Measurements from ENCODE around the gene MORN5.
A peak's percentile ranks its signal among the peaks of the same experiment; 100 is the strongest.

The MORN5 gene

DNA sequence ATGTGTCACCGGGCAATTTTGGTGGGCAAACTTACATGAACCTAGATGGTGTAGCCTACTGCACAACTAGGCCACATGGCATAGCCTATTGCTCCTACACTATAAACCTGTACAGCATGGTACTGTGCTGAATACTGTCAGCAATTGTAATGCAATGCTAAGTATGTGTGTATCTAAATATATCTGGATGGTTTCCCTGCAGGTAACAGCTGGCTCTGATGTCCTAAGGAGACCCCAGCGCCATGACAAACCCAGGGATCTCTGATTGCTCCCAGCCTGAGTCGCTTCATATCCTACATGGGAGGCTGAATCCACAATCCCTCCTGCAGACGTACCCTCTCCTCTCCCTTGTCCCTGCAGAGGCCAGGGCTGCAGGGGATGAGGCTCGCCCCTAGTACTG lies 40.0 kb upstream of the MORN5 start:
- Histone ChIP-seq H2BK12ac (ENCODE audit: low read length in 2 of 2) (no peak overlapping the region), H4K8ac (ENCODE audit: low read length) (no peak overlapping the region)

DNA sequence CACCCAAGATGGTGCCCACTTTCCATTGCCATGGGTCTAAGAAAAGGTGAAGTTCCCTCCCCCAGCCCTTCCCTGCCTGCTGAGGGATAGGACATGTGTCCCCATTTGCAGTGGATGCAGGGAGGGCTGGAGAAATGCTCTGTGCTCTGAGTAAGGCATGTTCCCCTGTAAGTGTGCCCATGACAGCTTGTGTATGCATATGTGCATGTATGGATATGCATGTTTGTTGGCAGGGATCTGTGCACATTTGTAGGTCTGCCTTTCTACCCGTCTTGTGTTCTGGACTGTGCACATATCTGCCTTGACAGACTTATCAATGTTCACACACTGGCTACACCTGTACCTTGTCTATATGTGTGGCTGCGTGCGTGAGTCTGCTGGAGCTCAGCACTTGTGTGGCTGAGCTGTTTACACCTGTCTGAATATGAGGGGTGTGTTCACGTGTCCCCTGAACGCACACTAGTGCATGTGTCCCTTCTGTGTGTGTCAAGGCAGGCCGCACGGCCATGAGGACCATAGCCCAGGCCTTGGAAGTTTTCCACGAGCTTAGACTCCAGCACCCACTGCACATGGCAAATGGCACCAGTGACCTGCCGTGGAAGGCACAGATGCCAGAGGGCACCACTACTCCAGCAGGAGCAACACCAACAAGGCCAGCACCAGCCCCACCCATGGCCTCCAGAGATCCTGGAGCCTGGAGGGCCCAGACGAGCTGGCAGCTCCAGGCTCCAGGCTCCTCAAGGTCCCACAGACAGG lies 39.2 kb upstream of the MORN5 start:
- H2AFZ ChIP-seq (ENCODE audit: low read depth, low read length): no peak overlapping the region
- DNase-seq: no peak
- no peak overlapping the region for H4K91ac ChIP-seq (ENCODE audit: low read length)
- no peak overlapping the region for H3K23ac ChIP-seq (ENCODE audit: low read length in 2 of 2)
- 81% methylated on average over 10 of the region's 10 CpGs for WGBS
- H3K79me1 ChIP-seq (replicated peaks; ENCODE audit: low read length, poor library complexity, severe bottlenecking): no peaks in the 10 kb centered on the region
- H2BK12ac ChIP-seq (ENCODE audit: low read length in 2 of 2): no peak overlapping the region
- no peak overlapping the region for H3K4ac ChIP-seq (ENCODE audit: low read depth in 1 of 2, low read length in 2 of 2)
- no peak overlapping the region for H3K4me3 ChIP-seq (ENCODE audit: insufficient read depth in 1 of 2, low read depth in 1 of 2, low read length in 2 of 2)
- no peak overlapping the region for H3K4me2 ChIP-seq (ENCODE audit: low read length, poor library complexity, severe bottlenecking)
- no peaks in the 10 kb centered on the region for H3K9me3 ChIP-seq (ENCODE audit: control insufficient read depth, low read length)
- H2BK120ac ChIP-seq (ENCODE audit: low read depth, low read length): no peak overlapping the region
- peak overlapping the region in 1 of 2 experiments; percentile 10 for H3K14ac ChIP-seq (ENCODE audit: low read length in 2 of 2)
- no peak overlapping the region for H2AK5ac ChIP-seq (ENCODE audit: low read length, severe bottlenecking)
- no peak overlapping the region for H4K8ac ChIP-seq (ENCODE audit: low read length)
- no peak overlapping the region for H3K9ac ChIP-seq (ENCODE audit: low read length)
- H2BK5ac ChIP-seq (ENCODE audit: low read depth, low read length, poor library complexity, severe bottlenecking): no peak overlapping the region
- H3K18ac ChIP-seq (ENCODE audit: low read depth in 1 of 2, low read length in 2 of 2): no peak overlapping the region
- peaks cover 13 to 36% of the 10 kb centered on the region in 2 experiments for H3K27me3 ChIP-seq (ENCODE audit: control insufficient read depth in 1 of 2, insufficient read depth in 1 of 2, low read length in 2 of 2)
- no peak overlapping the region for H3K27ac ChIP-seq (ENCODE audit: low read length, poor library complexity, severe bottlenecking)
- peaks cover 13% of the 10 kb centered on the region for H3K4me1 ChIP-seq (ENCODE audit: control insufficient read depth, insufficient read depth, low read depth, low read length)
- H3K36me3 ChIP-seq (ENCODE audit: control insufficient read depth in 1 of 2, insufficient read depth in 2 of 2, low read depth in 1 of 2, low read length in 2 of 2): no peaks in the 10 kb centered on the region
- no peak overlapping the region for H2BK15ac ChIP-seq (ENCODE audit: low read depth, poor library complexity, severe bottlenecking)

More for the DNA sequence above, 40.0 kb upstream of the MORN5 start:
- no peak overlapping the region for H3K27ac ChIP-seq (ENCODE audit: low read length, poor library complexity, severe bottlenecking)
- H3K9ac ChIP-seq (ENCODE audit: low read length): no peak overlapping the region
- no peak overlapping the region for H3K14ac ChIP-seq (ENCODE audit: low read length in 2 of 2)
- no peaks in the 10 kb centered on the region for H3K9me3 ChIP-seq (ENCODE audit: control insufficient read depth, low read length)
- no peak overlapping the region for H2BK120ac ChIP-seq (ENCODE audit: low read depth, low read length)
- peaks cover 14% of the 10 kb centered on the region for H3K4me1 ChIP-seq (ENCODE audit: control insufficient read depth, insufficient read depth, low read depth, low read length)
- H3K18ac ChIP-seq (ENCODE audit: low read depth in 1 of 2, low read length in 2 of 2): no peak overlapping the region
- no peak overlapping the region for H3K4me3 ChIP-seq (ENCODE audit: insufficient read depth in 1 of 2, low read depth in 1 of 2, low read length in 2 of 2)
- H2BK5ac ChIP-seq (ENCODE audit: low read depth, low read length, poor library complexity, severe bottlenecking): no peak overlapping the region
- no peak overlapping the region for H3K23ac ChIP-seq (ENCODE audit: low read length in 2 of 2)
- no peaks in the 10 kb centered on the region for H3K36me3 ChIP-seq (ENCODE audit: control insufficient read depth in 1 of 2, insufficient read depth in 2 of 2, low read depth in 1 of 2, low read length in 2 of 2)
- WGBS: 67% methylated on average over 5 of the region's 5 CpGs
- H2AK5ac ChIP-seq (ENCODE audit: low read length, severe bottlenecking): no peak overlapping the region
- DNase-seq: no peak
- H3K4me2 ChIP-seq (ENCODE audit: low read length, poor library complexity, severe bottlenecking): no peak overlapping the region
- no peak overlapping the region for H3K4ac ChIP-seq (ENCODE audit: low read depth in 1 of 2, low read length in 2 of 2)
- no peak overlapping the region for H2AFZ ChIP-seq (ENCODE audit: low read depth, low read length)
- peaks cover 16 to 39% of the 10 kb centered on the region in 2 experiments for H3K27me3 ChIP-seq (ENCODE audit: control insufficient read depth in 1 of 2, insufficient read depth in 1 of 2, low read length in 2 of 2)
- H3K79me1 ChIP-seq (replicated peaks; ENCODE audit: low read length, poor library complexity, severe bottlenecking): no peaks in the 10 kb centered on the region
- H4K91ac ChIP-seq (ENCODE audit: low read length): no peak overlapping the region
- H2BK15ac ChIP-seq (ENCODE audit: low read depth, poor library complexity, severe bottlenecking): no peak overlapping the region

DNA sequence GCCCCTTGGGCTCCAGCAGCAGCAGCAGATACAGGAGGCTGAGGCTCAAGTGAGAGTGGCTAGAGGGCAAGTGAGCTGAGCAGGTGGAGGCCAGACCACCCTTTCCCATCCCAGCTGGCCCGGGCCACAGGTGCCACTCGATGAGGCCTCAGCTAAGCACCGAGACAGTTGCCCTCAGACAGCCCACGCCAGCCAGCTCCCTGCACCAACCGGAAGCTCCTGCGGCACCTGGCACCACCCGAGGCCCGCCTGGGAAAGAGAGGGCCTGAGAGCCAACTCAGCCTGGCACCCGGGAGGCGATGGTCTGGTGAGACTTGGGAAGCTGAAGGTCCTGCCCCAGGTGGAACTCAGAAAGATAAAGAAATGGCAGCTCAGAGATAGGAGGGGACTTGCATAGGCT lies 38.3 kb upstream of the MORN5 start:
- Histone ChIP-seq H2BK120ac (ENCODE audit: low read depth, low read length) (no peak overlapping the region), H2AFZ (ENCODE audit: low read depth, low read length) (no peak overlapping the region), H3K4ac (ENCODE audit: low read depth in 1 of 2, low read length in 2 of 2) (no peak overlapping the region), H3K36me3 (ENCODE audit: control insufficient read depth in 1 of 2, insufficient read depth in 2 of 2, low read depth in 1 of 2, low read length in 2 of 2) (no peaks in the 10 kb centered on the region), H3K27ac (ENCODE audit: low read length, poor library complexity, severe bottlenecking) (no peak overlapping the region), H2AK5ac (ENCODE audit: low read length, severe bottlenecking) (no peak overlapping the region), H3K23ac (ENCODE audit: low read length in 2 of 2) (no peak overlapping the region), H3K14ac (ENCODE audit: low read length in 2 of 2) (no peak overlapping the region), H2BK15ac (ENCODE audit: low read depth, poor library complexity, severe bottlenecking) (no peak overlapping the region), H3K18ac (ENCODE audit: low read depth in 1 of 2, low read length in 2 of 2) (no peak overlapping the region), H3K79me1 (replicated peaks; ENCODE audit: low read length, poor library complexity, severe bottlenecking) (no peaks in the 10 kb centered on the region), H3K4me1 (ENCODE audit: control insufficient read depth, insufficient read depth, low read depth, low read length) (peaks cover 13% of the 10 kb centered on the region), H2BK5ac (ENCODE audit: low read depth, low read length, poor library complexity, severe bottlenecking) (no peak overlapping the region), H3K4me2 (ENCODE audit: low read length, poor library complexity, severe bottlenecking) (no peak overlapping the region), H3K27me3 (ENCODE audit: control insufficient read depth in 1 of 2, insufficient read depth in 1 of 2, low read length in 2 of 2) (peaks cover 13 to 36% of the 10 kb centered on the region in 2 experiments), H4K91ac (ENCODE audit: low read length) (no peak overlapping the region), H3K9me3 (ENCODE audit: control insufficient read depth, low read length) (no peaks in the 10 kb centered on the region), H3K9ac (ENCODE audit: low read length) (no peak overlapping the region), H4K8ac (ENCODE audit: low read length) (no peak overlapping the region), H2BK12ac (ENCODE audit: low read length in 2 of 2) (no peak overlapping the region), H3K4me3 (ENCODE audit: insufficient read depth in 1 of 2, low read depth in 1 of 2, low read length in 2 of 2) (no peak overlapping the region)
- 95% methylated on average over 10 of the region's 10 CpGs for WGBS
- no peak for DNase-seq

DNA sequence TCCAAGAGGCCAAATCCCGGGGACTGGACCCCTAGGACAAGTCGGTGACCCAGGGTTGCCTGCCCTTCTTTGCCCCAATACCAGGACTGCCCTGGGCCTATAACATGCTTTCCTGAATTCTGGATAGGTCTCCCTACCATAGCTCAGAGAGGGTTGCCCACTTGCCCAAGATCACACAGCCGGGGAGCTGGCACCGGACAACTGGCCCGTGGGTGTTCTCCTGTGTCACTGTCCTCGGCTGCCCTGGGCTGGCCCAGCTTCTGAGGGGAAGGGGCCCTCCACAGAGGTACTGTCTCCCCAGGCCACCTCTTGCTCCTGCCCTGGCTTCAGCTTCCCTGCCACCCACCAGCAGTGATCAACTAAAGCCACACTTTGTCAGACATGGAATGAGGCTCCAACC lies 37.8 kb upstream of the MORN5 start:
- Histone ChIP-seq H2BK120ac (ENCODE audit: low read depth, low read length) (no peak overlapping the region), H4K91ac (ENCODE audit: low read length) (no peak overlapping the region), H3K36me3 (ENCODE audit: control insufficient read depth in 1 of 2, insufficient read depth in 2 of 2, low read depth in 1 of 2, low read length in 2 of 2) (no peaks in the 10 kb centered on the region), H2AFZ (ENCODE audit: low read depth, low read length) (no peak overlapping the region), H3K18ac (ENCODE audit: low read depth in 1 of 2, low read length in 2 of 2) (no peak overlapping the region), H3K79me1 (replicated peaks; ENCODE audit: low read length, poor library complexity, severe bottlenecking) (no peaks in the 10 kb centered on the region), H4K8ac (ENCODE audit: low read length) (no peak overlapping the region), H3K27me3 (ENCODE audit: control insufficient read depth in 1 of 2, insufficient read depth in 1 of 2, low read length in 2 of 2) (peaks cover 13 to 33% of the 10 kb centered on the region in 2 experiments), H3K23ac (ENCODE audit: low read length in 2 of 2) (no peak overlapping the region), H3K4me3 (ENCODE audit: insufficient read depth in 1 of 2, low read depth in 1 of 2, low read length in 2 of 2) (no peak overlapping the region), H2BK12ac (ENCODE audit: low read length in 2 of 2) (no peak overlapping the region), H3K27ac (ENCODE audit: low read length, poor library complexity, severe bottlenecking) (no peak overlapping the region), H3K9ac (ENCODE audit: low read length) (no peak overlapping the region), H3K4me2 (ENCODE audit: low read length, poor library complexity, severe bottlenecking) (no peak overlapping the region), H3K4ac (ENCODE audit: low read depth in 1 of 2, low read length in 2 of 2) (no peak overlapping the region), H2BK5ac (ENCODE audit: low read depth, low read length, poor library complexity, severe bottlenecking) (no peak overlapping the region), H2BK15ac (ENCODE audit: low read depth, poor library complexity, severe bottlenecking) (no peak overlapping the region), H2AK5ac (ENCODE audit: low read length, severe bottlenecking) (no peak overlapping the region), H3K9me3 (ENCODE audit: control insufficient read depth, low read length) (no peaks in the 10 kb centered on the region), H3K4me1 (ENCODE audit: control insufficient read depth, insufficient read depth, low read depth, low read length) (peaks cover 16% of the 10 kb centered on the region), H3K14ac (ENCODE audit: low read length in 2 of 2) (no peak overlapping the region)
- DNase-seq: no peak
- WGBS: 86% methylated on average over 6 of the region's 6 CpGs

All from mesenchymal stem cell (in vitro differentiated cells and primary cell).